ENCODE measurements around the gene GPR12. TPM values are rescaled to one million over a fixed set of nuclear protein-coding genes. Genes with fewer than 3 reads are reported as not detected.
"Not testable (repeated sequence)": the region's sequence is repeated elsewhere in the genome, so short reads cannot be mapped to it uniquely, and the experiment has no call there.

The GPR12 gene
- total RNA-seq, 6 experiments from 2014 or later: not detected

DNA sequence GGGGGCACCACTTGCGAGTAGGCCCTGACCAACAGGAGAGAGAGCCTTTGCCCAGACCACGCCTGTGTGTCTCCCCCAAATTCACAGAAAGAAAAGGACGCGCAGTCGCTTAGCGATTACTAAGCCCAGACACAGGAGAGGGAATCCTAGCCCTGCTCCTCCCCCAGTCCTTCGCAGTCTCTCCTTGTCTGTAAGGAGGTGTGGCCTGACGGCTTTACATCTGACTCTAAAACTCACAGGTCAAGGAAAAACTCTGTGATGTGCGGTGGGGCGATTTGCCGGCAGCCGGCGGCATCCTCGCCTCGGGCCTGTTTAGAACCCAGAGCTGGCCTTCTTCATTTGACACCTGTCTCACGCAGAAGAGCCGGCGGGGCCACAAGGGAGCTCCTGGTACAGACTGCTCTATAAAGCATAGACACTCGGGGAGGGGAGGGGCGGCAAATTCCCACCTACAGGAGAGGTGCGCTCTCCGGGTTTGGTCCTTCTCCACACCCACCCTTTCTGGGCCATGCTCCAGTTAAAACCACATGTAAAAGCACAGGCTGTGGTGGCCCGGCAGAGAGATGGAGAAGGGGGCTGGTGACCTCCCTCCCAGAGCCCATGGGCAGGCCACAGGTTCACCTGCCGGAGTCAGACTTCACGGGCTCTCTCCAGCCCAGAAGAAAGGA is 17.8 kb downstream of the GPR12 start:
- Histone ChIP-seq H3K4me1 (no peaks in the 10 kb centered on the region), H3K9me3 (no peaks in the 10 kb centered on the region), H3K4me3 (no peak overlapping the region), H3K27ac (no peak overlapping the region), H3K27me3 (no peaks in the 10 kb centered on the region), H3K36me3 (no peaks in the 10 kb centered on the region)
- intact Hi-C loops (cut with DNase I): no loop called here
- no peak for ATAC-seq
- 43% methylated on average over 14 of the region's 25 CpGs for WGBS (ENCODE audit: insufficient coverage, low coverage, low lambda C conversion rate, missing lambda C conversion rate)
- TF ChIP-seq, protein P1, sequence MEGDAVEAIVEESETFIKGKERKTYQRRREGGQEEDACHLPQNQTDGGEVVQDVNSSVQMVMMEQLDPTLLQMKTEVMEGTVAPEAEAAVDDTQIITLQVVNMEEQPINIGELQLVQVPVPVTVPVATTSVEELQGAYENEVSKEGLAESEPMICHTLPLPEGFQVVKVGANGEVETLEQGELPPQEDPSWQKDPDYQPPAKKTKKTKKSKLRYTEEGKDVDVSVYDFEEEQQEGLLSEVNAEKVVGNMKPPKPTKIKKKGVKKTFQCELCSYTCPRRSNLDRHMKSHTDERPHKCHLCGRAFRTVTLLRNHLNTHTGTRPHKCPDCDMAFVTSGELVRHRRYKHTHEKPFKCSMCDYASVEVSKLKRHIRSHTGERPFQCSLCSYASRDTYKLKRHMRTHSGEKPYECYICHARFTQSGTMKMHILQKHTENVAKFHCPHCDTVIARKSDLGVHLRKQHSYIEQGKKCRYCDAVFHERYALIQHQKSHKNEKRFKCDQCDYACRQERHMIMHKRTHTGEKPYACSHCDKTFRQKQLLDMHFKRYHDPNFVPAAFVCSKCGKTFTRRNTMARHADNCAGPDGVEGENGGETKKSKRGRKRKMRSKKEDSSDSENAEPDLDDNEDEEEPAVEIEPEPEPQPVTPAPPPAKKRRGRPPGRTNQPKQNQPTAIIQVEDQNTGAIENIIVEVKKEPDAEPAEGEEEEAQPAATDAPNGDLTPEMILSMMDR (IDR thresholded peaks at IDR 0.05): no peak
- no peak for TF ChIP-seq POLR2A (IDR thresholded peaks at IDR 0.05)
- DNase-seq: no peak

DNA sequence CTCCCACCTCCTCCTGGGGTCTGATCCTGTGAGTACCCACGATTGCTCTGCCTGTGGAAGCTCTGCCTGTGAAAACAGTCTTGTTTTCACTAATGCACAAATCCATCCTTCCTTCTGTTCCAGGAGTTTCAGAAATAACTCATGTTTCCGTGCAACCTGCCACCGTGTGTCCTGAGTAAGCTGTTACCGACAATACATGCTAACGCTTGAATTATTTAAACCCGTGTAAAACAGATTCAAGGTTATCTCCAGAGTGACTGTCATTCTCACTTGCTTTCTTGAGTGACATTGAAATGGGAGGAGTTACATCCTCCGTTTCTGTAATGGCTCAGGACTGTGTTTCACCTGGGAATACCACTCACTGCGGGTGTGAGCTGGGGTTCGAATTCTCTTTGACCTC is 24.9 kb downstream of the GPR12 start:
- intact Hi-C loops (cut with DNase I): no loop called here
- no peak for TF ChIP-seq POLR2A (IDR thresholded peaks at IDR 0.05)
- TF ChIP-seq, protein P1 (IDR thresholded peaks at IDR 0.05): no peak
- H3K9me3 ChIP-seq: no peaks in the 10 kb centered on the region
- ATAC-seq (no peak), DNase-seq (no peak)
- no peaks in the 10 kb centered on the region for H3K27me3 ChIP-seq
- WGBS (ENCODE audit: insufficient coverage, low coverage, low lambda C conversion rate, missing lambda C conversion rate): 52% methylated on average over 9 of the region's 9 CpGs
- no peak overlapping the region for H3K4me3 ChIP-seq
- H3K4me1 ChIP-seq: no peaks in the 10 kb centered on the region
- H3K27ac ChIP-seq: no peak overlapping the region
- H3K36me3 ChIP-seq: no peaks in the 10 kb centered on the region

GRCh38 chr13:26727633-26728032 is 33.0 kb downstream of the GPR12 start:
- ATAC-seq: no peak
- H3K4me1 ChIP-seq: no peaks in the 10 kb centered on the region
- H3K27ac ChIP-seq: no peak overlapping the region
- no peaks in the 10 kb centered on the region for H3K9me3 ChIP-seq
- no peak overlapping the region for H3K4me3 ChIP-seq
- H3K36me3 ChIP-seq: no peaks in the 10 kb centered on the region
- intact Hi-C loops (cut with DNase I): no loop called here
- no peak for DNase-seq
- no peaks in the 10 kb centered on the region for H3K27me3 ChIP-seq
- no peak for TF ChIP-seq POLR2A (IDR thresholded peaks at IDR 0.05)
- TF ChIP-seq, protein P1 (IDR thresholded peaks at IDR 0.05): no peak

- intact Hi-C loops (cut with DNase I): no loop called here
- Histone ChIP-seq H3K9me3 (no peaks in the 10 kb centered on the region), H3K4me3 (no peak overlapping the region), H3K36me3 (no peaks in the 10 kb centered on the region), H3K27ac (no peak overlapping the region), H3K27me3 (no peaks in the 10 kb centered on the region), H3K4me1 (no peaks in the 10 kb centered on the region)
- DNase-seq (no peak), ATAC-seq (no peak)
- TF ChIP-seq, protein P1 (IDR thresholded peaks at IDR 0.05): no peak
- no peak for TF ChIP-seq POLR2A (IDR thresholded peaks at IDR 0.05)
- WGBS (ENCODE audit: insufficient coverage, low coverage, low lambda C conversion rate, missing lambda C conversion rate): 64% methylated on average over 3 of the region's 3 CpGs
Measured at GRCh38 chr13:26727122-26727521, 33.5 kb downstream of the GPR12 start.

DNA sequence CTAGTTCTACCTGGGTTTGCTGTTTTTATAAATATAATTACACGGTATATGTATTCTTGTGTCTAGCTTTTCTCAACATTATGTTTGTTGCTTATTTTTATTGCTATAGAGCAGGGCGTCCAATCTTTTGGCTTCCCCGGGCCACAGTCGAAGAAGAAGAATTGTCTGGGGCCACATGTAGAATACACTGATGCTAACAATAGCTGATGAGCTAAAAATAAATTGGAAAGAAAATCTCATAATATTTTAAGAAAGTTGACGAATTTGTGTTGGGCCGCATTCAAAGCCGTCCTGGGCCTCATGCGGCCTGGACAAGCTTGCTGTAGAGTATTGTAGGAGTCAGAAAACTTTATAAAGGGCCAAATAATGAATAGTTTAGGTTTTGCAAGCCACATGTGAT is 33.9 kb downstream of the GPR12 start:
- intact Hi-C loops (cut with DNase I): no loop called here

GRCh38 chr13:26723620-26724019 is 37.0 kb downstream of the GPR12 start:
- H3K27ac ChIP-seq; H3K36me3 ChIP-seq; intact Hi-C loops (cut with DNase I); H3K4me1 ChIP-seq; H3K27me3 ChIP-seq; ATAC-seq; DNase-seq; H3K9me3 ChIP-seq; H3K4me3 ChIP-seq: not testable (repeated sequence)
- 96% methylated on average over 5 of the region's 31 CpGs for WGBS (ENCODE audit: insufficient coverage, low coverage, low lambda C conversion rate, missing lambda C conversion rate)

More for the DNA sequence above, 33.9 kb downstream of the GPR12 start:
- DNase-seq (no peak), ATAC-seq (no peak)
- Histone ChIP-seq H3K9me3 (no peaks in the 10 kb centered on the region), H3K36me3 (no peaks in the 10 kb centered on the region), H3K4me1 (no peaks in the 10 kb centered on the region), H3K4me3 (no peak overlapping the region), H3K27ac (no peak overlapping the region), H3K27me3 (no peaks in the 10 kb centered on the region)
- WGBS (ENCODE audit: insufficient coverage, low coverage, low lambda C conversion rate, missing lambda C conversion rate): 85% methylated on average over 8 of the region's 8 CpGs
- TF ChIP-seq, protein P1 (IDR thresholded peaks at IDR 0.05): no peak
- TF ChIP-seq POLR2A (IDR thresholded peaks at IDR 0.05): no peak

All from right lobe of liver (tissue), 6 donors.